HG02763 (cell line): ENCODE results near the gene SIGLEC15.
"Not testable (repeated sequence)": the region's sequence is repeated elsewhere in the genome, so short reads cannot be mapped to it uniquely, and the experiment has no call there.

Experiments used
- ATAC-seq: cut with Tn5 transposase; IDR thresholded peaks from one replicate; pipeline ENCODE4 v1.9.1; 2021; ENCODE audit warnings: mild to moderate bottlenecking, moderate library complexity; ENCODE audit not compliant: unreplicated experiment

SIGLEC15 gene

DNA sequence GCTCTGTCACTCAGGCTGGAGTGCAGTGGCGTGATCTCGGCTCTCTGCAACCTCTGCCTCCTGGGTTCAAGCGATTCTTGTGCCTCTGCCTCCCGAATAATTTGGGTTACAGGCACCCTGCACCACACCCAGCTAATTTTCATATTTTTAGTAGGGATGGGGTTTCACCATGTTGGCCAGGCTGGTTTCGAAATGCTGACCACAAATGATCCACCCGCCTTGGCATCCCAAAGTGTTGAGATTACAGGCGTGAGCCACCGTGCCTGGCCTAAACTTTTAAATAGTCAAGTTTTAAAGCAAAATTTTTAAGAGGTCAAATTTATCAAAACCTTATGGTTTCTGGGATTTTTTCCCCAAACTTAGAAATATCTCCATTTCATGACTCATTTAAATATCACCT is 6.7 kb upstream of the SIGLEC15 start:
- not testable (repeated sequence) for ATAC-seq

DNA sequence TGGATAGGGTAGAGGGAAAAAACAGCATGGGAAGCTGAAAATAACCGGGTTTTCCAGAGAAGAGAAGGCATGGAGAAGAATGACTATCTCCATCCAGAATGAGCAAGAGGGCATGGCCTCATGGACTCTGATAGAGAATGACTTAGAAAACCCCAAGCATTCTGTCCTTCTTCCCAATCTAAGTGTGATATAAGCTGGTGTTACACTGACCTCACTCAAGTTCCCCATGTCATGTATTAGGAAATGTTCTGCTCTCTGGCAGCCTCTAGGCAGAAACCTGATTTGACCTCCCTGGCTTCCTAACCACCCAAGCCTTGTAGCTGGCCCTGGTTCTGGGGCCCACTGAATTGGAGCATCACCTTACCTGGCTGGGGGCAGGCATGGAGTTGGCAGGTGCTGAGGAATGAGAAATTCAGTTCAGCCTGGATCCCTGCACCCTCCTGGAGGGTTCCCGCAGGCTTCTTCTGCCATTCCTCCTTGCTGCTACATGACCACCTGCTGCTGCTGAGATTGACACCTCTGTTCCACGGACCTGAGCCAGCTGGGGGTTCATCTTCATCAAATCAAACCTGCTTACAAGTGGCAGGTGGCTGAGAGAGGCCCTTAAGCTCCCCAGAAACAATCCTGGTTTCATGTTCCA is 5.2 kb upstream of the SIGLEC15 start:
- no peak for ATAC-seq

DNA sequence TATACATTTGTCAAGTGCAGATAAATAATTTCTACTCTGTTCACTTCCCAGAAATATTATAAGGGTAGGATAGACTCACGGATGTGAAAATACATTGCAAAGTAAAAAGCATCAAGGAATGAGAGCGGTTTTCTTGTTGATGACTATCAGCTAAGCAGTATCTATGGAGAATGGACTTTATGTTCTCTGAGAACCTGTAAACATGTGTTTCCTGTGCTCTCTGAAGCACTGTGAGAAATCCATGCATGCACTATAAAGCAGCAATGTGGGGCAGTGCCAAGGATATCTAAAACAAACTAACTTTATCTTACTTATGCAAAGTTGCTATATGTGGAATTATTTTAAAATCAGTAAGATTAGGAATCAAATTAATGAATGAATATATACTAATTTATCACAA is 4.4 kb upstream of the SIGLEC15 start:
- ATAC-seq = no peak

DNA sequence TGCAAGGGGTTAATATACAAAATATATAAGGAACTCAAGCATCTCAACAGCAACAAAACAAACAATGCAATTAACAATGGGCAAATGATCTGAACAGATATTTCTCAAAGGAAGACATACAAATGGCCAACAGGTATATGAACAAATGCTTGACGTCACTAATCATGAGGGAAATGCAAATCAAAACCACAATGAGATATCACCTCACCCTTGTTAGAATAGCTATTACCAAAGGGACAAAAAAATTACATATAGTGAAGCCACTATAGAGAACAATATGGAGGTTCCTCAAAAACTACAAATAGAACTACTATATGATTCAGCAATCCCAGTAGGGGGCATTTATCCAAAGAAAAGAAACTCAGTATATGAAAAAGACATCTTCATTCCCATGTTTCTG is 3.8 kb upstream of the SIGLEC15 start:
- no peak for ATAC-seq

DNA sequence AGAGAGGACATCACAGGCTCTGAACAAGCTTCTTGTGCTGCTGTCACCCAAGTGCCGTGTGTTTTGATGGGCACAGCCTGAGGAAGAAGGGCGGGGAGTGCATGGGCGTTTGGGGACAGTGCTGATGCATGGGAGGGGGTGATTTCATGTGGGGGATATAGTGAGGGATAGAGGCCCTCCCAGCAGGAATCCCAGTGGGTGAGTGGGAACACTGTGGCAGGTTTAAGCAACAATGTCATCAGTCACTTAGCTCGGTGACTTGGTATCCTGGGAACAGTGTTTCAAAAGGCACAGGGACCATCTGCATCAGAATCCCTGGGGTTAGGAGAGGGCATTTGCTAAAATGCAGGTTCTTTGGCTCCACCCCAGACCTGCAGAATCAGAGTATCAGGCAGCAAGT is 609 bp downstream of the SIGLEC15 start:
- no peak for ATAC-seq

DNA sequence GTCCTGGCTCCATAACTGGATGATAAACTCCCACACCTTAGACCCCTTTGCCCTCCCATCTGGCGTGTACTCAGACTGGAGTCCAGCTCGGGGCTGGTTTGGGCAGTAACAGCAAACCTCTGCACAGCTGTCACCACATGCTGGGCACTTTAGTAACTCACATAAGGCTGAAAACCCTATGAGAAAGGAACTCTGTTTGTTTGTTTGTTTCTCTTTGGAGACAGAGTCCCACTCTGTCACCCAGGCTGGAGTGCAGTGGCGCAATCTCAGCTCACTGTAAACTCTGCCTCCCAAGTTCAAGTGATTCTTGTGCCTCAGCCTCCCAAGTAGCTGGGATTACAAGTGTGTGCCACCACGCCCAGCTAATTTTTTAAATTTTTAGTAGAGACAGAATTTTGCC is 1.2 kb downstream of the SIGLEC15 start:
- ATAC-seq = not testable (repeated sequence)

DNA sequence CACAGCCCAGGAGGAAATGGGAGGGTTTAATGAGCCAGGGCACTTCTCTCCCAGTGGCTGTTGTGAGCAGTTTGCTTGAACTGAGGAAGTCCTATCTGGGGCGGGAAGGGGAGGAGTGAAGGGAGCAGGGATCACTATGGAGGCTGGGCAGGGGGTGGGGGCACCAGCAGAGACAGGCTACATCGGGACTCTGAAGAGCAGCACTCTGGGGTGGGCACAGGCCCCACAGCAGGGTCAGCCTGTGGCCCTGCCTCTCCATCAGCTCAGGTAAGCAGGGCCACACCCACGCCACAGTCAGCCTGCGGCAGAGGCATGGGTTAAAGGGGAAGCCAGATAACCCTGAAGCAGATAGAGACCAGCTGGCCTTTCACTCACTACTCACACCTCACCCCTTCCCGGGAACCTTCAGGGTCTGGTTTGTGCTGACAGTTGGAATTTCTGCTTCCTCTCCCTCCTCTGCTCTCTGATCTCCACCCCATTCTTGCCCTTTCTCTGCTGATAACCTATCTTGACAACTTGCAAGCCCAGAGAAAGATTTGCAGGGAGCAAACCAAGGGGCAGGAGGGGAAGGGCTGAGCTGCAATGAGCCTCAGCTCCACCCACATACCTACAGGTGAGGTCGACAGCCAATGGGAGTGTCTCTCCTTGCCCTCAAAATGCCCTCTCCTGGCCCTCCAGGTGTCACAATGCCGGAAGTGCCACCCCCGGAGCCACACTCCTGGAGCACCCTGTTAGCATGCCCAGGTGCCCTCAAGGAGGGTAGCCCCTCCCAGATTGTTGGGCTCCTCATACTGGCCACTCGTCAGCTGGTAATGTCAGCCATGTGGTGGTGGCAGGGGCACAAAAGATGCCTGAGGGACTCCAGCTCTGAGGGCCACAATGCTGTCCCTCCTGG is 3.7 kb downstream of the SIGLEC15 start:
- no peak for ATAC-seq

DNA sequence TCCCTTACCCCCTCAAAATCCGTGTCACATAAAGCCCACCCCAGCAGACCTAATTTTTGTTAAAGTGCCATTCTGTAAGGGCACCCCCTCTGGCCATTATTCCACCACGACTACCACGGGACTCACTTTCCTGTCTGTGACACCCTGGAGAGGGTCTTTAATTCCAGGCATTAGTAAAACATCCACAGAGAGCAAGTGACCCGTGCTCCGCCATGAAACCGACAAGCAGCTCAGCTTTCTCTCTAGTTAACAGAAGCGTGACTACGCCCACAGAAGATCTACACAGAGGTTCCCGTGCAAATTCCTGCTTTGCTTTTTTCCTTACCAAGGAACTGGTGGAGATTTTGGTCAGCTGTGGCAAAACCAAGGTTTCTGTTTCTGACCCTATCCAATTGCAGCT is 4.4 kb downstream of the SIGLEC15 start:
- ATAC-seq = no peak

DNA sequence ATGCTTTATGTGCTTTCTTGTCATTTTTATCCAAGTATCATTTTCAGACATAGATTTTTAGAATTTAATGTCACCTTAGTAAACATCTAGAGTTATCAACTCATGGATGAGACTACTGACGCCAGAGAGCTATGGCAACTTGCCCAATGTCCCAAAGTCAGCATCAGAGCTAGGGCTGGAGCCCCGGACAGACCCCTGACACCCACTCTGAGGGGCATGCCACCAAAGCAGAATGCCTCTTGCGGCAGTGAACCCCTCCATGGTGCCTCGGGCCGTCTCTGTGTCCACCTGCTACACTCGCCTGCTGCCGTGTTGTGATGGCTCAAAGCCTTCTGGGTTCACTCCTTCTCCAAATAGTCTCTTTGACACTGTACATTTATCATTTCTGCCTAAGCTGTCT is 5.4 kb downstream of the SIGLEC15 start:
- ATAC-seq = no peak

DNA sequence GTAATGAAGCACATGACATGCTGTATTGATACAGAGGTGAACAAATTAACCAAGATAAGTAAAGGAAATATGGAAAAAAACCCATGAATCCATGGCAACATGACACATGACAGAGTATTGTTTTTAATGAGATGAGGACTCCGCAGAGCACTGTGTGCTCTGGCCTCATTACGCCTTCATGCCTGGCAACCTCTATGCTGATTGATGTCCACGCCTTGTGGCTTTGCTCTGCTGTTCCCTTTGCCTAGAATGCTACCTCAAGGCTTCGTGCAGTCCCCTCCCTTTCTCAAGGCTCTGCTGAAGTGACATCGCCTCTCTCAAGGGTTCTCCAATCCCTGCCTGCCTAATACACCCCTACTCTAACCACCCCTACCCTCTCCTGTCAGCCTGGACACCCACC is 8.4 kb downstream of the SIGLEC15 start:
- ATAC-seq = no peak

DNA sequence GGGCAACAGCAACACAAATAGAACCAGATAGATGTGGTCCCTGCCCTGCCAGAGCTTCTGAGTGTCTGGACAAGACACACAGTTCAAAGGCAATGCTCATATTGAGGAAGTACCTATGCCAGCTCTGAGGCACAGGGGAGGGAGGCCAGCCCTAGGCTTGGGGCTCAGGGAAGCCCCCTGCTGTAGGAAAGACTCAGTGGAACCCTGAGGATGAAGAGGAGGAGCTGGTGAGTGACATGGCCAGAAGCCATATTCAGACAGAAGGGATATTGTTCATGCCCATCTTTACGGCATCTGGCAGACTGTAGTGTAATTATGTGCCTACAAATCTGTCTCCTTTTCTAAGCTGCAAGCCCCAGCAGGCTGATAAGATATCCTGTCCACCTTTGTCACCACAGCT is 8.8 kb downstream of the SIGLEC15 start:
- ATAC-seq = no peak

DNA sequence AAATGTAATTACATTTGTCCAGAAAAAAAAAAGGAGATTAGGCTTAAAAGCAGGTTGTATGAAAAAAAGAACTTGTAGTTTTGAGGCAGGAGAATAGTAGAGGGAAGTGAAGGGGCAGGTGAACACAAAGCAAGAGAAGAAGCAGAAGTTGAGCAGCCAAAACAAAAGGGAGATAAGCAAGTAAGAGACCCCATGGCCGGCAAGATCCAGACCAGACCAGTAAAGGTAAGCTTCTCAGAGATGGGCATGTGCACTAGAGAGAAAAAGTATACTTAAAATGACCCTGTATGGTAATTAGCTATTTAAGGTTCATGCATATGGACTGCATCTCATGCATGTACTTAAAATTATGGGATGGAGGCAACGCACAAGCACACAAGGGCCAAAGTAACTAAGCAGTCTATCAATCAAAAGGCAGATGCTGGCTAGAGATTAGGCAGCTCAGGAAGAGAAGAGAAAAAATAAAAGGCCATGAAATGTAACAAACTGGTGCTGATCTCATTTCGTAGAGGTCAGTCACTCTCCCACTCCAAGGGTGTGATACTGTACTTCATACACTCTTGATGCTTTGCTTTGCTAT is 9.7 kb downstream of the SIGLEC15 start:
- no peak for ATAC-seq

DNA sequence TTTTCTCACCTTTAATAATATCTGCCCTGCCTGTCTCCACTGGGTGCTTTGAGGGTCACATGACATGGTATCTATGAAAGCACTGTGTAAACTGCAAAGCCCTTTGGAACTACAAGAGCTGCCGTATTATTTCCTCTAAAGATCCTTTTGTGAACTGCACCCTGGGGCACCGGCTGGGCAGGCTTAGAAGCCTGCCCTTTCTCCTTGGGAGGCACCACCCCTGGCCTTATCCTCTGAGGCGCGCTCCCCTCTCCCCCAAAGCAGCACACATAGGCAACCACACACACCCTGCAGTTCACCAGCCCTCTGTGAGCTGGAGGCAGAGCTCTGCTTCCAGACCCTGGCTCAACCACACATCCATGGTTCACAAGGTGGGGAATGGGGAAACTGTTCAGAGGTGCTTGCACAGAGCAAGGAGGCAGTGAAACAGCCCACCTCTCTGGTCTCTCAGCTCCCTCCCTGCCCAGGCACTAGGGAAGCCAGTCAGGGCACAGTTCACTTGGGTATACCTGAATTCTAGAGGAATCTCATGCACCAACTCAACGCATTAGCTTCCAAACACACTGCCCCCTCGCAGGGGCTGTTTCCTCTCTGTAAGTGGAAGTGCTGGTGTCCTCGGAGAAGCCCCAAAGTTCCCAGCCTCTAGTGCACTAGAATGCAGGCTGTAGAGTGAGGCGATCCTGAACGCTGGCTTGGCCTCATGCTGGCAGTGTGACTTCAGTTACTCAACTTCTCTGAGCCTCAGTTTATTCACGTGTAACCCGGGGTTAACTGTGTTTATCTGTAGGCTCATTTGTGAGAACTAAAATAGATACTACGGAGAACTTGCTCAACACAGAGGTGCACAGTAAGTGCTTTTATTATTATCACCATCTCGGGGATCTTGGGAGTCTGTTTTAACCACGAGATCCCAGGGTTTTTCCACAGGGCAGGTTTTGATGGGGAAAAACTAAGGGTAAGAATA is 11.0 kb downstream of the SIGLEC15 start:
- ATAC-seq = no peak

DNA sequence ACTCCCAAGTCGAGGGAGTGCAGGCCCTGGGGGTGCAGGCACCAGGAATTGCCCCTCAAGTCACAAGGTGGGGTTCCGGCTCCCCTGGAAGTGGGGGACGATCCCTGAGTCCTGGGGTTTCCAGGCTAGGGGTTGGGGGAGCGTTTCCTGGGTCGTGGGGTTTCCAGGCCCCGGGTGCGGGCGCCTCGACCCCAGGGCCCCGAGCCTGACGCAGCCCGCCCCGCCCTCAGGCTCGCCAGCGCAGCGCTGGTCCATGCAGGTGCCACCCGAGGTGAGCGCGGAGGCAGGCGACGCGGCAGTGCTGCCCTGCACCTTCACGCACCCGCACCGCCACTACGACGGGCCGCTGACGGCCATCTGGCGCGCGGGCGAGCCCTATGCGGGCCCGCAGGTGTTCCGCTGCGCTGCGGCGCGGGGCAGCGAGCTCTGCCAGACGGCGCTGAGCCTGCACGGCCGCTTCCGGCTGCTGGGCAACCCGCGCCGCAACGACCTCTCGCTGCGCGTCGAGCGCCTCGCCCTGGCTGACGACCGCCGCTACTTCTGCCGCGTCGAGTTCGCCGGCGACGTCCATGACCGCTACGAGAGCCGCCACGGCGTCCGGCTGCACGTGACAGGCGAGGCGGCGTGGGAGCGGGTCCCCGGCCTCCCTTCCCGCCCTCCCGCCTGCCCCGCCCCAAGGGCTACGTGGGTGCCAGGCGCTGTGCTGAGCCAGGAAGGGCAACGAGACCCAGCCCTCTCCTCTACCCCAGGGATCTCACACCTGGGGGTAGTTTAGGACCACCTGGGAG is 12.0 kb downstream of the SIGLEC15 start:
- no peak for ATAC-seq

DNA sequence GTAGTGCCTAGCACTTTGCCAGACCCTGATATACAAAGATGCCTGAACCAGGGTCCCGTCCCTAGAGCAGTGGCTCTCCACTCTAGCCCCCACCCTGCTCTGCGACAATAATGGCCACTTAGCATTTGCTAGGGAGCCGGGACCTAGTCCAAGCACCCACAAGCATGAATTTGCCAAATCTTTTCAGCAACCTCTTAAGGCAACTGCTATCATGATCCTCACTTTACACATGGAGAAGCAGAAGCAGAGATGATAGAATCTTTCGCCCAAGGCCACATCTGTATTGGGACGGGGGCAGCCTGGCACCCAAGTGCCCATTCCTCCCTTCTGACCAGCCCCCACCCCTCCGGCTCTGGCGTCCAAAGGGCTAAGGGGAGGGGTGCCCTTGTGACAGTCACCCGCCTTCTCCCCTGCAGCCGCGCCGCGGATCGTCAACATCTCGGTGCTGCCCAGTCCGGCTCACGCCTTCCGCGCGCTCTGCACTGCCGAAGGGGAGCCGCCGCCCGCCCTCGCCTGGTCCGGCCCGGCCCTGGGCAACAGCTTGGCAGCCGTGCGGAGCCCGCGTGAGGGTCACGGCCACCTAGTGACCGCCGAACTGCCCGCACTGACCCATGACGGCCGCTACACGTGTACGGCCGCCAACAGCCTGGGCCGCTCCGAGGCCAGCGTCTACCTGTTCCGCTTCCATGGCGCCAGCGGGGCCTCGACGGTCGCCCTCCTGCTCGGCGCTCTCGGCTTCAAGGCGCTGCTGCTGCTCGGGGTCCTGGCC is 13.0 kb downstream of the SIGLEC15 start:
- no peak for ATAC-seq

DNA sequence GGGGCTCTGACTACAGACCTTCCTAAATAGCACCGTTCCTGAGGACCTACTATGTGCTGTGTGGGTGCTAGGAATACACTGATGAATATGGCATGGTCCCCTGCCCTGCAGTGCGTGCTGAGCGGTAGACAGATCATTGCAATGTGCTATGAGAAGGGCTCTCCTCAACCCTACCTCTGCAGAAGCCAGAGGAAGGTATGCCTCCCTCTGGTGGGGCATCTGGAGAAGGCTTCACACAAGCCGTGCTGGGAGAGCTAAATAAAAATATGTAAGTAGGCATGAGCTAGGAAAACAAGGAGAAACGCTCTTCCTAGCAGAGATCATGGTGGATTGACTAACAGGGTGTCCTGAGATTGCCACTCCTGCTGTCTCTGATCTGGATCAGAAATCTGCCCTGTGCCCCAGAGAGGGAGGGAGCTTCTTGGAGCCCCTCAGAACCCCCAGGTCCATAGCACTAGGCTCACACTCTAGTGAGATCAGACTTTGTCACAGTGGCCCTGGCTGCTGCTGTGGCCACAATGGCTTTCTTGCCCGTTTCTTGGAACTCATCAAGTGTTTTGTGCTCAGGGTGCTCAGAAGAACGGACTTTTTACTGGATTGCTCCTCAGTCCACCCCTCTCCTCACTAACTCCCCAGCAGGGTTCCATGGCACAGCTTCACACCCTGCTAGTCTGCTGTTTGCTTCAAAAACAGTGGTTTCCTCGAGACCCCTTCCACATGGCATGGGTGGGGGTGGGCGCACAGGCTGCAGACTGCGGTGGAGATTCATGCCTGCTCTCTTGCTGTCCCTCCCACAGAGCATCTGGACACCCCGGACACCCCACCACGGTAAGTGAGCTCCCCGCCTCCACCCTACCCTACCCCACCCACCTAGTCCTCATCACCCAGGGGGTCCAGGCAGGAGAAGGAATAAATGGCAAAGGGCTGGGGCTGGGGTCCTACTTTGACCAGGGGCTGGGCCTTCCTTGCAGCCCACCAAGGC is 14.2 kb downstream of the SIGLEC15 start:
- ATAC-seq = no peak

DNA sequence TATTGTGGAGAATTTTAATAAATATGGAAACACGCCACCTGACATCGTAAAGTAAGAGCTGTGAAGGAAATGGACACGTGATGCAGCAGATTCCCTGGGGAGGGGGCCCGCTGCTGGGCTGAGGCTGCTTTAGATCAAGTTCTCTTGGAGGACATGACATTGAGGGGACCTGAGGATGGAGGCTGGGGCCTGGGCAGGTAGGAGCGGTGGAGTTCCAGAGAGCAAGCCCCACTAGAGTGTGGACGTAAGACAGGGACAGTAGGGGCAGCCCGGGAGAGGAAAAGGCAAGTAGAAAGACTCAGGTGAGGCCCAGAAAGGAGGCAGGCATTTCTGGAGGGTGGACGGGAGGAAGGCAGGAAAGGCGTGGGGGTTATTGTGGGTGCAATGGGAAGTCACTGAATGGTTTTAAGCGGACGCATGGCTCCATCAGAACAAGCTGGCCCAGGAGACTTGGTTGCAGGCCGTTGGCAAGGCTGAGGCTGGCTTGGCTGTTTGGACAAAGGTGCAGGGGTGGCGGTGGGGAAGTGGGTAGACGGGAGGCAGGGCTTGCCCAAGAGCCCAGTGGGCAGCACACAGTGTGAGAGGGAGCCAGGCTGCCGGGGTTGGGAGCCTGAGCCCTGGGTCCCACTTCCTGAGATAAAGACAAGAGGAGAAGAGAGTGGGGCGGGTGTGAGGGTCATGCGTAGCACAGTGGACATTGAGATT is 15.7 kb downstream of the SIGLEC15 start:
- ATAC-seq = no peak
